Stimulated activated CD4-positive, alpha-beta T cell treated with anti-CD3 and anti-CD28 coated beads, Interleukin-2, amount 100 ng/mL, for 4 hours (primary cell): ENCODE measurements around the gene FAM76A.
"Not testable (repeated sequence)": the region's sequence is repeated elsewhere in the genome, so short reads cannot be mapped to it uniquely, and the experiment has no call there.

Experiments
- DNase-seq: peaks from one replicate; pipeline ENCODE4 v3.0.0-alpha.2; 2020; ENCODE audit warnings: low read depth

Gene FAM76A

DNA sequence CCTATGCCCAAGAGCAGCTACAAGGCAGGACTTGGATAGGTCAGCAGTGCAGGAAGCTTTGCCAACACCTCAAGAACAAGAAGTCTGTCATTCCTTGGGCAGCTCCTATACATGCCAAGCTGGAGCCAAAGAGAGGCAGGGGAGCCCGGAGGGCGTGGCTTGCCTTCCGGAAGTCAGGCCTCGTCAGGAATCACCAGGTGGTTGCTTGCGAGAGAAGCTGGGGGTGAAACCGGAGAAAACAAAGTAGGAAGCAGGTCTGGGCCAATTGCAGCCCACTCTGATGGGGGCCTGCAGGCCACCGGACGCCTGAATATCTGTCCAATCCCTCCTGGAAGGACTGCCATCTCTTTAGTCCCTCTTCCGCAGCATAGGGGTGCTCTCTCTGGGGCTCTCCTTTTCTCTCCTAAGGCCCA lies 794 bp upstream of the FAM76A start:
- DNase-seq, result no peak

GRCh38 chr1:27726173-27727044 lies 648 bp downstream of the FAM76A start:
- DNase-seq, result peak; percentile 10

GRCh38 chr1:27727126-27727525 lies 1.4 kb downstream of the FAM76A start:
- no peak for DNase-seq

DNA sequence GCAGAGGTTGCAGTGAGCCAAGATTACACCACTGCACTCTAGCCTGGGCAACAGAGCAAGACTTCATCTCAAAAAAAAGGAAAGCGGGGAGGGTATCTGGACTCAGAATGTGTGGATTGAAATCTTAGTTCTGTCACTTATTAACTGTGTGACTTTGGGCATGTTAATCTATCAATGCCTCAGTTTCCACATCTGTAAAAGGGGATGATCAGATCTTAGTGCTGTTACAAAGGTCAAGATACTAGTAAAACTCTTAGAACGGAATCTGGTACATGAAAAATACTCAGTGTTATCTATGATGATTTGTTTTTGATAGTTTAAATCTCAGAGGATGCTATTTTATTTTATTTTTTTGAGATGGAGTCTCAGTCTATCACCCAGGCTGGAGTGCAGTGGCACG lies 10.5 kb downstream of the FAM76A start:
- DNase-seq, result no peak

- no peak for DNase-seq
Measured at GRCh38 chr1:27741121-27741520, 15.4 kb downstream of the FAM76A start.

DNA sequence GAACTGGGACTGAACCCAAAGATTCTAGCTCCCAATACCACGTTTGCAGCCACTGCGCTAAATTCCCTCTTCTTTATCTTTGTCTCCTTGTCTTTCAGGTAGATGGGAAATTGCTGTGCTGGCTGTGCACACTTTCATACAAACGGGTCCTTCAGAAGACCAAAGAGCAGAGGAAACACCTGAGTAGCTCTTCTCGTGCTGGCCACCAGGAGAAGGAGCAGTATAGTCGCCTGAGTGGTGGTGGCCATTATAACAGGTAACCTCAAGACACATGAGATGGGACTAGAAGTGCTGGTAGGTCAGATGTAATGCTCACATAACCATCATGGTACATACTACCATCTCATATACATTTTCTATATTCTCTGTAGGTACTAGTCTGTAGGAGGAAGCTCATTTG lies 18.8 kb downstream of the FAM76A start:
- DNase-seq, result no peak

- DNase-seq, result no peak
Measured at GRCh38 chr1:27745466-27745865, 19.7 kb downstream of the FAM76A start.

DNA sequence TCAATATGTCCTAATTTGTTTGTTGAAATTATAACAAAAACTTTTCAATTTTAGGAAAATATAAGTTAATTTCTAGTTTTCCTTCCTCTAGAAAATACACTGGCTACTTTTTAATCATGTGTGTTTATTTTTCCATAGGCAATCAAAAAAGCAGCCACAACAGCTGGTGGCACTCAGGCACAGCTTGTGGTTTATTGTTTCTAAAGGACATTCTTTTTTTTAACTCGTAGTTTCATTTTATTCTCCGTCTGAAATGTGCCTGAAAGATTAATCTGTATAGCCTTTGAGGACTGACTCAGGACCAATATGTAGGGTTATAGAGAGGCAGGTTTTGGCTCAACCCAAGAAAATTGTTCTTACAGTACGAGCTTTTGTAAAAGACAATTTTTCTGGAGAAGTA lies 26.6 kb downstream of the FAM76A start:
- no peak for DNase-seq

DNA sequence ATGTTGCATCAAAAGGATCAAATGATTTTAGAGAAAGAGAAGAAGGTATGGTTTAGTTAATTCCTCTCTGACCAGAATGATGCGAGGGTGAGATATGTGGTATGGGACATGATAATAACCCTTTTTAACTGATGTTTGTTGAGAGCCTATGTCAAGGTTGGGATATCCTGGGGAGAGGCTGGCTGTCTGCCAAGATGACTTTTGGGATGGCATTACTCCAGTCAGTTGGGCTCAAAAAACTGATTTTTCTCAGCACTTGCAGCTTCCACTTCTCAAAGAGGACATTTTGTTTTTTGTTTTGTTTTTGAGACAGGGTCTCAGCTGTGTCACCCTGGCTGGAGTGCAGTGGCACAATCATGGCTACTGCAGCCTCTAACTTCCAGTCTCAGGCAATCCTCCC lies 29.5 kb downstream of the FAM76A start:
- no peak for DNase-seq

GRCh38 chr1:27755865-27756264 lies 30.1 kb downstream of the FAM76A start:
- no peak for DNase-seq

DNA sequence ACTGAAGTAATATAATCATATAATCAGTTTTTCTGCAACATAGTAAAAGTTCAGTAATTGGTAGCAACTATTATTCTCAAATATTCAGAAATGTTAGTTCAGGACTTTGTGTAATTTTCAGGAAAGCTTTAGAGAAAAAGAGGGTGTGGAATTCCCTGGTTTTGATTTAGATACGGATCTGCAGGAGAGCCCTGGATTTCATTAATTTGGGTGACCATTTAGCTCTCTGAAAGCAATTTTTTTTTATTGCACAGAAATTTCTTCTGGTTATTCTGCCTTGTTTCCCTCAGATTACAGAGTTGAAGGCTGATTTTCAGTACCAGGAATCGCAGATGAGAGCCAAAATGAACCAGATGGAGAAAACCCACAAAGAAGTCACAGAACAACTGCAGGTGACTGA lies 33.5 kb downstream of the FAM76A start:
- no peak for DNase-seq

- no peak for DNase-seq
Measured at GRCh38 chr1:27760426-27760825, 34.7 kb downstream of the FAM76A start.

DNA sequence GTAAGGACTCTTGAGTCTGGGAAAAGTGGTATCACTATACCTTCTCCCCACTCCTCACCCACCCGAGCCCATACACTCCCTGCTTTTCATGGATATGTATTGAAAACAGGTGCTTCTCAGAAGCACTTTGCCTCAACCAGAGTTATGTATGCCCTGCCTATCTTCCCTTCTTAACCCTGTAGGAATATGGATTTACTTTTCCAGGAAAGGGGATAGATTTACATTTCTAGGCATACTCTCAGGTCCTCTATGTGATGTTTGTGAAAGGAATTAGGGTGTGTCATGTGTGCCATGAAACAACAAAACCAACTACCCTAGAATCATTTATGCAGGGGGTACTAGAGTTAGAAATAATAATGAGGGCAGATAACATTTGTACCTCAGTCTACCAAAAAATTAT lies 36.3 kb downstream of the FAM76A start:
- DNase-seq, result no peak

GRCh38 chr1:27763358-27763757 lies 37.6 kb downstream of the FAM76A start:
- no peak for DNase-seq

GRCh38 chr1:27770293-27770830 lies 44.6 kb downstream of the FAM76A start:
- DNase-seq, result no peak

DNA sequence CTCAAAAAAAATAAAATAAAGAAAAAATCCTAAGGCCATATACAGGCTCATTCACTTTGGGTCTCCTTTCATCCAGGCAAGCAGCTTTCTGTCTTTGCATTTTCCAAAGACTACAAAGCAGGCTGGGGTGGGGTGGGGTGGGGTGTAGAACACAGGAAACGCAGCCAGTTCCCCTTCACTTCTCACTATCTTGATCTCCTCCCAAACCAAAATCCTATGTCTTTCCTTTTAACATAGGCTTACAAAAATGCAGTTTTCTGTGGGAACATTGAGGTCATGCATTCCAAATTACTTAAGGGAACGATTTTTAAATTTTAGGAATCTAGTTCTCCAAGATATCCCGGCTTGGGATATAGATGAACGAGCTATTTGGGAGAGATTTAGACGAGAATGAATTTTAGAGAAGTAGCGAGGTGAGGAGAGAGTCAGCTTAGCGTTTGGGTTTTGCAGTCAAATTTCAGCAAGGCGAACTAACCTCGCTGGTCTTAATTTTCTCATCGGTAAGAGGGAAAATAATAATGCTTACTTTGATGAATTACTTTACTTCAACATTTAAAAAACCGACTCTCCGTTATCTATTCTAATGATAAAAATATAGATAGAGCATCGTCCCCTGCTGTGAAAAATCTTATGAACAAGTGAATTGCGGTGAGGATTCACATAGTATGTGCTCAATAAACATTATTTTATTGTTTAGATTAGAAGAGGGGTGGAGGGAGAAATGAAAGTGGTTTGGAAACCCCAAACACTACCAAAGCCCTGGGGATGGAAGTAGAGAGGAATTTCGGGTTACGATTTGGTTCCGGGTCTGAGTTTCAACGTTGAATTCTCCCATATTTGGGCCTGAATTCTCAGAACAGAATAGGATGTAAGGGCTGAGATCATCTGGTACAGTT lies 46.5 kb downstream of the FAM76A start:
- DNase-seq, result no peak

DNA sequence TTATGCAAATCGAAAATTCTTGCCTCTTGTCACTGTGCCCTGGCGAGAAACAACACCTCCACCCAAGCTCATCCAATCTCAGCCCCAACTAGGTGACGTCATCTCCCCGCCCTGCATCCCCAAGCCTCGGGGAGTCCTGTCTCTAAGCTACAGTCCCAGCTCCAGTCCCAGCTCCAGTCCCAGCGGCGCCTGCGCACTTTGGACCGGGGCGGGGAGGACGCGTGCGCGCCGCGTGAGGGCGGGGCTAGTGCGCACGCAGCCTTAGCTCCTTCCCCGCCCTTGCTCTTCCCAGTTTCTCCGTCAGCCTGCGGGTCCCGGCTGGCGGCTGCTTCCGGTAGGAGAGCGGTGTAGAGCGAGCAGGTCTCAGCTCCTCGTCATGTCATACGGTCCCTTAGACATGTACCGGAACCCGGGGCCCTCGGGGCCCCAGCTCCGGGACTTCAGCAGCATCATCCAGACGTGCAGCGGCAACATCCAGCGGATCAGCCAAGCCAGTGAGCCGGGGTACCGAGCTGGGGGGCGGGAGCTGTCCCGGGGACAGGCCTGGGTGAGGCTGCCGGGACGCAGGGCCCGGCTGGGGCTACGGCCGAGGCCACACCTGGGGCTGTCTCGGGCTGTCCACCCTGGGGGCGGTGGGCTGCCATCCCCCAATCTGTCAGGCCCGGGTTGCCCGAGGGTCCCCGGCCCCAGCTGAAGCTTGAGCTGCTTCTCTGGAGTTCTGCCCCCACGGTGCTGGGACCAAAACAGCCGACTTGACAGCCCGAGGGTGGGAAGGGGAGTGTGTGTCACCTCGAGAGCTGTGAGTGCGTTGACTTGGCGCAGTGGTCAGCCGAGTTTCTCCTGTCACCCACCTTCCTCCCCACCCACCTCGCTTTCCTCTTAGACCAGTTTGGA lies 47.4 kb downstream of the FAM76A start, which contains the start of gene STX12:
Gene STX12 (plus strand): TSS at position 288 of the 894 bp plus-strand sequence. CDS start 89 bp downstream, at position 377.
- DNase-seq, result peak; percentile 98

DNA sequence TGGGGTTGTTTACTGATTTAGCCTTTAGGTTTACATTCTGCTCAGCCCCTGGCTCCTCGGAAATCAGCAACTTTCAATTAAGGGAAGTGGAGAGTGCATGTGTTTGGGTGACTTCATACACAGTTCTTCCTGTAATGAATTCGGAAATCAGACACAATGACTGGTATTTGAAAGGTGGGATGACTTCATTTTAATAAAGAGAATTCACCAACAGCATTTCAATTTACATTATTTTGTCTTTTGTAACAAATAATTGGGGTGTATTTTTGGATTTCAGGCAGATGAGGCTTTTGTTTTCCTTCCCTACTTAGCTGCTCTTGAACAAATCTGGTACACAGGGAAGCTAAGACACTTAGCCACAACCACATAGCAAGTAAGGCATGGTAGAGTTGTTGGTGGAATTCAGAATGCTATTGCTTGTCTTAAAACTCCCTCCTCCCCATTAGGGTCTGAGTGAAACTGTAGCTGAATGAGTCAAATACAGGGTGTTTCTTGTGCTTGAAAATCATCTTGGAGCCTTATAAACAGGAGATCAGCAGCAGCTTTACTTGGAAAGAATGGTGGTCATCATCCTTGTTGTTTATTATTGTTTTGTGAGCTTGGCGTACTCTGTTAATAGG lies 48.2 kb downstream of the FAM76A start:
- no peak for DNase-seq

DNA sequence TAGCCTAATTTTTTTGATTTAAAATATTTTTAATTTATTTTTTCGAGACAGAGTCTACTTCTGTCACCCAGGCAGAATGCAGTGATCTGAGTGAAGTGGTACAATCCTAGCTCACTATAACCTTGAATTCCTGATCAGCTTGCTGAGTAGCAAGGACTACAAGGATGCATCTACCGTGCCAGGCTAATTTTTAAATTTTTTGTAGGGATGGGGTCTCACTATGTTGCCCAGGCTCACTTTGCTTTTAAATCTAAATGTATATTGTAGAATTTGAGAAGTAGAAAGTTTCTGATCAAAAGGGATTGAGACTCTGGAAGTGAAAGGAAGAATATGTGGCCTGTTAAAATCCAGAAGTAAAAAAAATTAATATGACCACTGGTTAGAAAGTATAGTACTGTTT lies 48.9 kb downstream of the FAM76A start:
- DNase-seq, result no peak

DNA sequence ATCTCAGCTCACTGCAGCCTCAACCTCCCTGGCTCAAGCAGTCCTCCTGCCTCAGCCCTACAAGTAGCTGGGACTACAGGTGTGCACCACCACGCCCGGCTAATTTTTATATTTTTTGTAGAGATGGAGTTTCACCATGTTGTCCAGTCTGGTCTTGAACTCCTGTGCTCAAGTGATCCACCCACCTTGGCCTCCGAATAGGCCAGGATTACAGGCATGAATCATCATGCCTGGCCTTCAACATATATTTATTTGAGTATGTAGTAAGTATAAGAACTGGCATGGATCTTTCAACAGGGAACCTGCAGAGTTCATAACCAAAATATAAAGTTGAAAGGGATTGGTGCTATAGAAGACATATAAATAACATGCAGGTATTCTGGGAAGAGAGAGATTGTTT lies 49.6 kb downstream of the FAM76A start:
- not testable (repeated sequence) for DNase-seq

DNA sequence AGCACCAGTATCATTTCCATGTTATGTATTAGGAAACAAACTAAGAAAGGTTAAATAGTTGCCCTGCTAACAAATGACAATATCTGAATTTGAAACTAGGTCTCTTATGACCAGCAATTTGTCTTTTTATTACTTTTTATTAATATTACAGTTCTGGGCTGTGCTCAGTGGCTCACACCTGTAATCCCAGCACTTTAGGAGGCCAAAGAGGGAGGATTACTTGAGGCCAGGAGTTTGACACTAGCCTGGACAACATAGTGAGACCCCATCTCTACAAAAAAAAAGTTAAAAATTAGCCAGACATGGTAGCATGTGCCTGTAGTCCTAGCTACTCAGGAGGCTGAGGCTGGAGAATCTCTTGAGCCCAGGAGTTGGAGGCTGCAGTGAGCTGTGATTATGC lies 50.5 kb downstream of the FAM76A start:
- not testable (repeated sequence) for DNase-seq
